GM18517 (cell line): Measurements from ENCODE around the gene ZNF382.

ENCODE experiments used
- ATAC-seq: cut with Tn5 transposase; IDR thresholded peaks from one replicate; pipeline ENCODE4 v1.9.1; 2021; ENCODE audit warnings: mild to moderate bottlenecking, moderate library complexity; ENCODE audit not compliant: unreplicated experiment

The ZNF382 gene

DNA sequence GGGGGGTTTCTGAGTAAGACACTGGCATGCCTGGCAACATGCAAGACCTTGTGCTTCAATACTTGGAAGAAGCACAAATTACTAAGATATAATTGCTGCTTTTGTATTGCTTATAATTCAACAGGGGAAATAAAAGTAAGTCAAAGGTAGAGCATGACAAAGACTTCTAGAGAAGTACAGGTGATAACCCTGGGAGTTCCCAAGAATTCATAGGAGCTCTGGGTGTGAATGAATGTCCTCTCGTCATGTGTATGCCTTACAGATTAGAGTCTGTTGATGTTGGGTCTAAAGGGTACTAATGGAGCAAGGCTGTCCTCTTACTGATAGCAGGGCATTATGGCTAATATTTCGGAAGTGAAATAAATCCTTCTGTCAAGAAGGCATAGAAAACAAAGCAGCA lies 69.1 kb downstream of the ZNF382 start:
- ATAC-seq = no peak

DNA sequence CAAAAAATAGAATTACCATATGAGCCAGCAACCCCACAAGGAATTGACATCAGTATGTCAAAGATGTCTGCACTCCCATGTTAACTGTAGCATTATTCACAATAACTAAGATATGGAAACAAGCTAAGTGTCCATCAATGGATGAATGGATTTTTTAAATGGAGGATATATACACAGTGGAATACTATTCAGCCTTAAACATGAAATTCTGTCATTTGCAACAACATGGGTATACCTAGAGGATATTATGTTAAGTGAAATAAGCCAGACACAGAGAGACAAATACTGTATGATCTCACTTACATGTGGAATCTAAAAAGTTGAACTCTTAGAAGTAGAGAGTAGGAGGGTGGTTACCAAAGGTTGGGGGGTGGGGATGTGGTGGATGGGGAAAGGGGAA lies 74.3 kb downstream of the ZNF382 start:
- ATAC-seq = no peak
